ENCODE data around the gene GBA2.
A peak's percentile ranks its signal among the peaks of the same experiment; 100 is the strongest.

GBA2 gene

GRCh38 chr9:35737143-35737542 lies 11.9 kb downstream of the GBA2 start:
- no peak for DNase-seq

GRCh38 chr9:35736201-35736633 lies 12.8 kb downstream of the GBA2 start:
- peak; percentile 58 for DNase-seq

GRCh38 chr9:35734096-35734495 lies 14.9 kb downstream of the GBA2 start:
- DNase-seq: no peak

DNA sequence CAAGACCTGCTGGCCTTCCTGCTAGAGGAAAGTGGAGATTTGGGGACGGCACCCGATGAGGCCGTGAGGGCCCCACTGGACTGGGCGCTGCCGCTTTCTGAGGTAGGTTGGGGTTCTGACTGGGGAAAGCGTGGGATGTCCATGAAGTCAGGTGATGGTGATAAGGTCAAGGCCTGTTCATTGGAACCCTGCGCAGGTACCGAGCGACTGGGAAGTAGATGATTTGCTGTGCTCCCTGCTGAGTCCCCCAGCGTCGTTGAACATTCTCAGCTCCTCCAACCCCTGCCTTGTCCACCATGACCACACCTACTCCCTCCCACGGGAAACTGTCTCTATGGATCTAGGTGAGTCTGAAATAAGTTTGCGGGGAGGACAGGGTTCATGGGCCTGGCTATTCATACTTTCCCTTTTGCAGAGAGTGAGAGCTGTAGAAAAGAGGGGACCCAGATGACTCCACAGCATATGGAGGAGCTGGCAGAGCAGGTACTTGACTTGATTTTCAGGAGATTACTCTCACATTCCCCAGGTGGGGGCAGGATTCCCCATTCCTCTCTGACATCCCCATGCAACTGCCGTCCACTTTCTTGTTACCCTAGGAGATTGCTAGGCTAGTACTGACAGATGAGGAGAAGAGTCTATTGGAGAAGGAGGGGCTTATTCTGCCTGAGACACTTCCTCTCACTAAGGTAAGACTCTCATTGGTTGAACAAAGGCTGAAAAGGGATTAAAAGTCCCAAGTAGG lies 16.1 kb downstream of the GBA2 start:
- peak; percentile 31 for DNase-seq

DNA sequence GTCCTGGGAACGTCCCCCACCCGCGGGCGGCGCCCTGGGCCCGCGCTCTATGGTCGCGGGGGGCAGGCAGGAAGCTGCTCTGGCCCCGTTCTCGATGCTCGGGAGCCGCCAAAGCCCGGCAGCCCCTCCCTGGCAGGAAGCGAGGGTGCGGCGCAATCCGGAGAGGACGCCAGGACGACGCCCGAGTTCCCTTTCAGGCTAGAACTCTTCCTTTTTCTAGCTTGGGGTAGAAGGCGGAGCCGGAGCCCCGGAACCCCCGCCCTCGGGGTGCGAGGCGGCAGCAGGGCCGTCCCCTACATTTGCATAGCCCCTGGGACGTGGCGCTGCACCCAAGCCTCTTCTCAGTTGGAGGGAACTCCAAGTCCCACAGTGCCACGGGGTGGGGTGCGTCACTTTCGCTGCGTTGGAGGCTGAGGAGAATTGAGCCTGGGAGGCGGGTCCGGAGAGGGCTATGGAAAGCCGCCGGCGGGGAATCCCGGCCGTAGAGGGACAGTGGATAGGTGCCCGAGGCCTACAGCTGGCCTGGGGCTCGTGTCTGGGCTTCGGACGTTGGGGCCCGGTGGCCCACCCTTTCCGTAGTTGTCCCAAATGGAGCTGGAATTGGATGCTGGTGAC lies 16.7 kb downstream of the GBA2 start, which contains the start of the genes CREB3 and TLN1:
CREB3 (plus strand) TSS at position 482 of the 615 bp plus-strand sequence; CDS start at position 589, 107 bp downstream.
TLN1 (minus strand) TSS at position 11 of the 615 bp plus-strand sequence. CDS start 6,501 bp downstream, outside the sequence.
- DNase-seq: peak; percentile 96

GRCh38 chr9:35731415-35732184 lies 17.4 kb downstream of the GBA2 start:
- DNase-seq: no peak

GRCh38 chr9:35730486-35730854 lies 18.6 kb downstream of the GBA2 start:
- no peak for DNase-seq

DNA sequence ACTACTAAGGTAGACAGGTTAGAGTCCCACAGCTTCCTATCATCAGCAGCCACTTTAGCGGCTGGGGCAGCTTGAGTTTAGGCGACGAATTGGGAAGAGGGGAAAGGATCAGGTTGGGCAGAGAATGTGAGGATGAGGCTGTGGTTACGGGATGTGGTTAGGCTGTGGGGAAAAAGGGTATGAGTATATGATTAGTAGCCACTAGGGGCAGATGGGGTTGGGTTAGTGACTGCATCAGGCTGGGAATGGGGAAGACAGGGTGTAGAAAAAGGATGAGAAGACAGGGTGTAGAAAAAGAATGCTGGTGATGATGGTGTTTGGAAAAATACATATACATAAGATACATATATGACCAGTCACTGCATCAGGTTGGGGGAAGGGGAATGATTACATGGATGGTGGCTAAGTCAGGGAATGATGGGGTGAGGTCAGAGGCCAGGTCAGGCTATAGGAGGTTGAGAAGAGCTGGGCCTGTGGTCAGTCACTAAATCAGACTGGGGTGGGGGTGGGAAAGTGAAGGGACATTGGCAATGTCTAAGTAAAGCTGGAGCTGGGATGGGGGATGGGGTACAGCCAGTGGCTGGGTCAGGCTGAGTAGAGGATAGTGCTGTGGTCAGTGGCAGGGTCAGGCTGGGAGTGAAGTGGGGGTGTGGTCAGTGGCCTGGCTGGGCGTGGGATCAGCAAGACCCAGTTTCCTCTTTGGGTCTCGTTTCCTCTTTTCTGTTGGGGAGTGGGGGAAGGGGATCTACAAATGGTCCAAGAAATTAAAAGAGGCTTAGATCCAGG lies 19.1 kb downstream of the GBA2 start:
- no peak for DNase-seq

DNA sequence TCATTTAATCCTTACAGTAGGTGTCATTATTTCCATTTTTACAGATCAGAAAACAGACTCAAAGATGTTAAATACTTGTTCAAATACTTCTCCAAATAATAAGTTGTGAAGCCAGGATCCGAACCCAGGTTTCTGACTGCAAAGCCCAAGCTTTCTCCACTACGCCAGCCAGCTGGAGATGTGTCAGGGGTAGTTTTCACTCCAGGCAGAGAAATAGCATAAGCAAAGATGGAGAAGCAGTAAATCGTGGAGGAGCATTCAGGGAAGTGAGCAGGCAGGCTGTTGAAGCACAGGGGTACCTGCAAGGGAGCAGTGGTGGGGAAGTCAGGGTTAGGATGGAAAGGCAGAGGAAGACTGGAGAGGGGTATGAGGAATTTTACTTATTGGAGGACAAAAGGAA lies 19.9 kb downstream of the GBA2 start:
- no peak for DNase-seq

DNA sequence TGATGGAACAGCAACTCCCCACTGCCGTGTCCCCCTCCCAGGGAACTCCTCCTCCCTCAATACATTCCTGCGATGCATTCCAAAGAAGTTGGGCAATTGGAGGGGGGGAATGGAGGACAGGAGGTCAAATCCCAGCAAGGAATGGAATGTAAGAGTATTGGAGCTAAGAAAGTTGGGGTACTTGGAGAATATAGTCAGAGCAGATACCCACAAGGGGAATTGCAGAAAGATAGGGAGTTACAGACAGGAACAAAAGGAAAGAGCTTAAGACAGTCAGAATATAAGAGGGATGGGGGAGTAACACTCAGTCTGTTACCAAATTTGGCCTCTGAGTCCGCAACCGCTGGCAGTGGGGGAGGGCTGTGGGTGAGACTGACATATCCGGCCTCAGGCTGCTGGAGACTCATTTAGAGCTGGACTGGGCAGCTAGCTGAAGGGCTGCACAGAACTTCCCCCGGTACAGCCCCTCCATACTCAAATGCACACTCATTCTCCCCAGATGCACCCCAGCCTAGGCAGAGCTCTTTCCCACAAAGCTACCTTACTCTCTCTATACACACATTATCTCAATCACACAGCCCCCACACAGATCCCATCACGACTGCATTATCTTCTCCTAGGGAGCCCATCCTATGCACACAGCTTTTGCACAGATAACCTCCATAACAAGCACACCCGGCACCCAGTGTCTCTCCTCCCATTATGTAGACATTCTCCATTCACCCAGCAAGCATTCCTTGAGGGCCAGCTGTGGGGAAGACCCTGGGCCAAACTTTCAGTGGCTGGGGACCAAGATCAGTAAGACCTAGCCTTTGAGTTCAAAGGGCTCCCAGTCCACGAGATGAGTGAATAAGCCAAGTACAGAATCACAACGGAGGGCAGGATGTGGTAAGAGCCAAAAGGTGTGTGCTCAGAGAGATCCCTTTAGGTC lies 20.7 kb downstream of the GBA2 start:
- no peak for DNase-seq

- no peak for DNase-seq
These were observed 21.4 kb downstream of the GBA2 start for GRCh38 chr9:35727676-35728040.

GRCh38 chr9:35726931-35727330 lies 22.1 kb downstream of the GBA2 start:
- no peak for DNase-seq

- DNase-seq: no peak
These were observed 23.7 kb downstream of the GBA2 start for GRCh38 chr9:35725362-35725761.

DNA sequence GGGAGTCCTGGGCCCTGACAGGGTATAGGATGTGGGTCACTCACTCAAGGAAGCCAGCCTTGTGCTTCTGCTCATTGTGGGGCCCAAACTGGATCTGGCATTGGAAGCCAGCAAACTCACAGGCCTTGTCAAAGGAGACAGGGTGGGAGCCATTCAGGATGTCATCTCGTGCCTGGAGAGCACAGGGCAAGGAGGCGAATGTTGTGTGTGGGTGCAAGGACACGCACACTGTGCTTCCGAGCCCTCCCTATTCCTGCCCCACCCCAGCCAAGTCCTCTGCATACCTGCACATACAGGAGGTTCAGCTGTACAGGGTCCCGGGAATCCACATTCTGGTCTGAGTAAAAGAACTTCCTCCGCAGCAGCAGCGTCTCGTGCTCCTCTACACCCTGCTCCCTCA lies 25.1 kb downstream of the GBA2 start:
- DNase-seq: no peak

GRCh38 chr9:35723426-35723825 lies 25.6 kb downstream of the GBA2 start:
- no peak for DNase-seq

DNA sequence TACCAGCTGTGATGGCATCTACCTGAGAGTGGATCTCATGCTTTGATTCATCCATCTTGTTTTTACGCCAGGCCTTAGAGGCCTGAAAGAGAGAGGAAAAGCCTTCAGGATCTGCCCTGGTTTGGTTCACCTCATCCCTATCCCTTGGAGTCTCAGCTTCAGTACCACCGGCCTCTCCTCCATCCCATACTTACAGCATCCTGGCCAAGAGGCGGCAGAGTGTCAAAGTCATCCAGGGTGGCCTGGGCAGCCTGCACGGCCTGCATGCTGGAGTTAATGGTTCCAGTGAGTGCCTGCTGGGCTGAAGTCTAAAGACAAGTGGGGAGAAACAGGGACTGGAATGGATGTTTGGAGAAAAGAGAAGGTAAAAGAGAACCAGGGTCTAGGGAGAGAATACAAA lies 29.5 kb downstream of the GBA2 start:
- no peak for DNase-seq

- no peak for DNase-seq
These were observed 30.1 kb downstream of the GBA2 start for GRCh38 chr9:35718721-35719511.

- DNase-seq: no peak
These were observed 31.7 kb downstream of the GBA2 start for GRCh38 chr9:35717132-35717870.

- DNase-seq: no peak
These were observed 32.8 kb downstream of the GBA2 start for GRCh38 chr9:35716230-35716629.

DNA sequence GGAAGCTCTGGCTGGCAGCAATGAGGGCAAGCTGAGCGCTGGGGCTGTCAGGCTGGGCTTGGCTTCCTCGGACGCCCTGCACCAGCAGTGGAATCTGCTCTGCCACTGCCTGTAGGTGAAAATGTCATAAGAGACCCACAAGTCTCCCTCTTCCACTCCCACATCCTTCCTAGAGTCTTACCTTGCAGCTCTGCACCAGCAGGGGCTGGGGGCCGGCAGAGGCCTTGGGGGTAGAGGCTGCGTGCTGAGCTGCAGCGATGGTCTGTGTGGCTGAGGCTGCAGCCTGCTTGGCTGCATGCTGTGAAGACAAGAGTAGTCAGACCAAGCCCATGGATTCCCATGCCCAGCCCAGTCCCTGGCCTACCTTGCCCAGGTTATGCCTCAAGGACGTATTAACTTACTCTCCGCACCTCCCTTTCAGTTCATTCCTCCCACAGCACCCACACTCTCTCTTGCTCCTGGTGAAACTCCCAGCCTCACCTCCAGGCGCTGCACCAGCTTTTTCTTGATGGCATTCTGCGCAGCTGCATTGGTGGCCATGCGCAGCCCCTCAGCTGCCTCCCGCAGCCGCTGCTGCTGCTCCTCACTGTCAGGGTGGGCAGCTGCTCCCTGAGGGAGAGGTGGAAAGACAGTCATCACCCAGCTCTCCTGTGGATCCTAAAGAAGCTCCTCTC lies 34.3 kb downstream of the GBA2 start:
- DNase-seq: no peak

Data from NCI-H2029 (cell line).